HepG2 (cell line): ENCODE measurements around the gene TAT. TPM values are rescaled to one million over a fixed set of nuclear protein-coding genes. Genes with fewer than 3 reads are reported as not detected.

Experiments
- CSRNP2 ChIP-seq: sonication (generic); formaldehyde crosslinking; conservative IDR thresholded peaks from 2 replicates; pipeline ENCODE4 v1.8.0; 2022; ENCODE audit warnings: low read depth, missing genetic modification reagents
- E2F2 ChIP-seq: sonication (generic); formaldehyde crosslinking; IDR thresholded peaks from 2 replicates; pipeline ENCODE4 v1.4.0; 2020; ENCODE audit warnings: missing genetic modification reagents, borderline replicate concordance
- SMARCE1 ChIP-seq: fragments of 450-650 bp; IDR thresholded peaks from 2 replicates; pipeline ENCODE4 v1.6.1; 2017; ENCODE audit warnings: borderline replicate concordance
- SNAPC4 ChIP-seq: sonication (generic); formaldehyde crosslinking; IDR thresholded peaks from 2 replicates; pipeline ENCODE4 v1.4.0; 2020; ENCODE audit warnings: mild to moderate bottlenecking, missing genetic modification reagents
- TEAD2 ChIP-seq: sonication (generic); formaldehyde crosslinking; IDR thresholded peaks from 2 replicates; pipeline ENCODE4 v1.9.0; 2021; ENCODE audit warnings: missing genetic modification reagents
- ZFP41 ChIP-seq: sonication (generic); formaldehyde crosslinking; IDR thresholded peaks from 2 replicates; pipeline ENCODE4 v1.4.0; 2020; ENCODE audit warnings: mild to moderate bottlenecking, missing genetic modification reagents, borderline replicate concordance
- ZNF326 ChIP-seq: sonication (generic); formaldehyde crosslinking; IDR thresholded peaks from 2 replicates; pipeline ENCODE4 v1.4.0; 2020; ENCODE audit warnings: missing genetic modification reagents, borderline replicate concordance
- ZNF549 ChIP-seq: sonication (generic); formaldehyde crosslinking; IDR thresholded peaks from 2 replicates; pipeline ENCODE4 v1.5.0; 2020; ENCODE audit warnings: missing genetic modification reagents
- ZNF616 ChIP-seq: sonication (generic); formaldehyde crosslinking; IDR thresholded peaks from 2 replicates; pipeline ENCODE4 v1.5.0; 2020; ENCODE audit warnings: low read depth, mild to moderate bottlenecking, missing genetic modification reagents
- ZNF720 ChIP-seq: sonication (generic); formaldehyde crosslinking; IDR thresholded peaks from 2 replicates; pipeline ENCODE4 v1.4.0; 2020; ENCODE audit warnings: missing genetic modification reagents
- ZNF746 ChIP-seq: sonication (generic); formaldehyde crosslinking; IDR thresholded peaks from 2 replicates; pipeline ENCODE4 v1.8.0; 2022; ENCODE audit warnings: mild to moderate bottlenecking, missing genetic modification reagents
- ZNF747 ChIP-seq: sonication (generic); formaldehyde crosslinking; IDR thresholded peaks from 2 replicates; pipeline ENCODE4 v1.8.1; 2023; ENCODE audit warnings: missing genetic modification reagents, mild to moderate bottlenecking, borderline replicate concordance
- ZNF800 ChIP-seq: sonication (generic); formaldehyde crosslinking; IDR thresholded peaks from 2 replicates; pipeline ENCODE4 v1.4.0; 2020; ENCODE audit warnings: missing genetic modification reagents
- ZNF879 ChIP-seq: sonication (generic); formaldehyde crosslinking; IDR thresholded peaks from 2 replicates; pipeline ENCODE4 v1.8.1; 2023; ENCODE audit warnings: missing genetic modification reagents
- ZXDC ChIP-seq: sonication (generic); formaldehyde crosslinking; IDR thresholded peaks from 2 replicates; pipeline ENCODE4 v1.5.0; 2020; ENCODE audit warnings: mild to moderate bottlenecking, missing genetic modification reagents
- polyA plus RNA-seq, 8 experiments: library from polyadenylated mRNA; depleted of rRNA in 3 of 8; stranded (reverse) in 7 of 8; unstranded in 1 of 8; fragments of >200 nt; fragmentation: Illumina TruSeq in 4 of 8; extraction: Trizol in 4 of 8; gene quantifications; 2 replicates each; pipeline versions ENCODE4 v1.2.1 to v1.2.3, GENCODE V29; 2011 to 2016; ENCODE audit warnings: low read depth in 4 of 8, missing spikeins in 1 of 8, mixed read lengths in 1 of 8; ENCODE audit not compliant: insufficient read depth in 1 of 8
- total RNA-seq, 5 experiments: library from RNA; depleted of rRNA; stranded (reverse); fragments of >200 nt; fragmentation: Illumina TruSeq; extraction: Trizol; gene quantifications; 2 replicates each; pipeline ENCODE4 v1.2.3, GENCODE V29; 2016; ENCODE audit warnings: low read depth in 1 of 5

The TAT gene
- total and polyA plus RNA-seq, 2 of the 13 experiments (the other 11 are each of a cell fraction or from before 2014, with no cell fraction given), result 1.6 to 5.8 TPM

- TF ChIP-seq CSRNP2 (CRISPR knock-in tag) (no peak), ZNF720 (CRISPR knock-in tag) (no peak), ZNF549 (CRISPR knock-in tag) (no peak), ZNF746 (0 out of 2 replicates have a peak, but pooled peaks have one; percentile 32), SMARCE1 (no peak), SNAPC4 (CRISPR knock-in tag) (no peak), ZNF879 (peak; percentile 71; the same call in 1 of the 2 replicates), ZNF616 (CRISPR knock-in tag) (peak; percentile 82; the same call in 1 of the 2 replicates), ZNF326 (no peak), TEAD2 (no peak), ZNF800 (peak; percentile 79), ZFP41 (no peak), ZNF747 (CRISPR knock-in tag) (no peak), E2F2 (no peak), ZXDC (CRISPR knock-in tag) (peak; percentile 56; the same call in 1 of the 2 replicates)
Observed at GRCh38 chr16:71626018-71626857, 49.3 kb upstream of the TAT start, which contains the start of gene MARVELD3 (continued).
